ENCODE data around the gene UNC93B1.
"Not testable (repeated sequence)": the region's sequence is repeated elsewhere in the genome, so short reads cannot be mapped to it uniquely, and the experiment has no call there.

The UNC93B1 gene

DNA sequence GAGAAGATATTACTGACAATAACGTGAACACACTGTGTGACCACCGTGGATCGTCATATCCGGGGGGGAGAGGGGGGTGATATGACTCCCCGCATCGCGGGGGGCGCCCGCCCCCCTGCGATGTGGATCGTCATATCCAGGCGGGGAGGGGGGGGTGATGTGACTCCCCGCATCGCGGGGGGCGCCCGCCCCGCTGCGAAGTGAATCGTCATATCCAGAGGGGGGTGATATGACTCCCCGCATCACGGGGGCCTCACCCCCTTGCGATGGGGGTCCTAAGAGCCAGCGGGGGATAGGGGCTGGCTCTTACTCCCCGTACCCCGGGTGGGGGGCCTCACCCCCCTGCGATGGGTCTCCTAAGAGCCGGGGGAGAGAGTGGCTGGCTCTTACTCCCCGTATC, 19.9 kb downstream of the UNC93B1 start:
- TF ChIP-seq, protein P1, sequence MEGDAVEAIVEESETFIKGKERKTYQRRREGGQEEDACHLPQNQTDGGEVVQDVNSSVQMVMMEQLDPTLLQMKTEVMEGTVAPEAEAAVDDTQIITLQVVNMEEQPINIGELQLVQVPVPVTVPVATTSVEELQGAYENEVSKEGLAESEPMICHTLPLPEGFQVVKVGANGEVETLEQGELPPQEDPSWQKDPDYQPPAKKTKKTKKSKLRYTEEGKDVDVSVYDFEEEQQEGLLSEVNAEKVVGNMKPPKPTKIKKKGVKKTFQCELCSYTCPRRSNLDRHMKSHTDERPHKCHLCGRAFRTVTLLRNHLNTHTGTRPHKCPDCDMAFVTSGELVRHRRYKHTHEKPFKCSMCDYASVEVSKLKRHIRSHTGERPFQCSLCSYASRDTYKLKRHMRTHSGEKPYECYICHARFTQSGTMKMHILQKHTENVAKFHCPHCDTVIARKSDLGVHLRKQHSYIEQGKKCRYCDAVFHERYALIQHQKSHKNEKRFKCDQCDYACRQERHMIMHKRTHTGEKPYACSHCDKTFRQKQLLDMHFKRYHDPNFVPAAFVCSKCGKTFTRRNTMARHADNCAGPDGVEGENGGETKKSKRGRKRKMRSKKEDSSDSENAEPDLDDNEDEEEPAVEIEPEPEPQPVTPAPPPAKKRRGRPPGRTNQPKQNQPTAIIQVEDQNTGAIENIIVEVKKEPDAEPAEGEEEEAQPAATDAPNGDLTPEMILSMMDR (IDR thresholded peaks at IDR 0.05; ENCODE audit: low read depth, low read length, missing control alignments) = no peak
- no peak overlapping the region for H3K4me3 ChIP-seq (ENCODE audit: low read depth, low read length)
- in situ Hi-C loops (cut with HindIII; ENCODE audit: low sequenced_read_pairs) = no loop called here
- DNase-seq (ENCODE audit: low read depth) = no peak

DNA sequence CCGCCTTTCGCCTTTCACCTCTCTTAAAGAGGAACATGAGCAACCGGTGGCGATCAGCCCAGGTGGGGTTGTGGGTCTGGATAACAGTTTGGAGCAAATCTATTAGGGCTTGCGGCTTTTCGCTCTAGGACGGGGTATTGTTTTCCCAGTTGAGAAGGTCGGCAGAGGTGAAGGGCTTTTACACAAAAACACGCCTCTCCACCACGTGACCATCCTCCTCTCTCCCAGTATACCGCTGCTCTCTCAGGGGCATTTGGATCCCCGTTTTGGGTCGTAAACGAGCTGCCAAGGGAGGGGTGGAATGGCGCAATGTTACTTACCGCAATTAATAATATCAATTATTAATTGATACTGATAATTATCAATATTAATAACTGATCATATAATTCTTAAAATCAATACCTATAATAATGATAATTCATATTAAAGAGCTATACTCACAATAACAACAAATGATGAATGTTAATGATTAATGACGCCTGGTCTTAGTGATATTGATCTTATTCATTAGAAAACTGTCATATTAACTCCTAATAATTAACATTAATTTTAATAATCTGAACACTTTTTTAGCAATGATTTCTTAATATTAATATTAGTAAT, 21.5 kb downstream of the UNC93B1 start:
- H3K4me3 ChIP-seq (ENCODE audit: low read depth, low read length); DNase-seq (ENCODE audit: low read depth); in situ Hi-C loops (cut with HindIII; ENCODE audit: low sequenced_read_pairs): not testable (repeated sequence)

DNA sequence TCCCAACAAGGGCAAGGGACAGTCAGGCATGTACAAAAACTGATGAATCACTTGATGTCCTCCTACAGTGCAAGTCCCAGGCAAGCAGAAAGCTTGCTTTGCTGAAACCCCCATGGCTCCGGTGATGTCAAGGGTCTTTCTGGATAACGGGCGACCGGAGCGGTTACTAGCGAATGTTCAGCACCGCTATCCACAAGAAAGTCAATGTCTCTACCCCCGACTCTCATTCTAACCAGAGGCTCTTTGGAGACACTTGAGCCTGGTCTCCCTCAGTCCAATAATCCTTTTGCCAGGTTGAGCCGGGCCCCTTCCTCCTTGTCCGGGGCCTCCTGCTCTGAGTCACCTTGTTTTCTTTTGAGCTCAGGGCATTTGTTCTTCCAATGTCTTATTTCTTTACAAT, 22.7 kb downstream of the UNC93B1 start:
- DNase-seq (ENCODE audit: low read depth); in situ Hi-C loops (cut with HindIII; ENCODE audit: low sequenced_read_pairs); H3K4me3 ChIP-seq (ENCODE audit: low read depth, low read length): not testable (repeated sequence)

DNA sequence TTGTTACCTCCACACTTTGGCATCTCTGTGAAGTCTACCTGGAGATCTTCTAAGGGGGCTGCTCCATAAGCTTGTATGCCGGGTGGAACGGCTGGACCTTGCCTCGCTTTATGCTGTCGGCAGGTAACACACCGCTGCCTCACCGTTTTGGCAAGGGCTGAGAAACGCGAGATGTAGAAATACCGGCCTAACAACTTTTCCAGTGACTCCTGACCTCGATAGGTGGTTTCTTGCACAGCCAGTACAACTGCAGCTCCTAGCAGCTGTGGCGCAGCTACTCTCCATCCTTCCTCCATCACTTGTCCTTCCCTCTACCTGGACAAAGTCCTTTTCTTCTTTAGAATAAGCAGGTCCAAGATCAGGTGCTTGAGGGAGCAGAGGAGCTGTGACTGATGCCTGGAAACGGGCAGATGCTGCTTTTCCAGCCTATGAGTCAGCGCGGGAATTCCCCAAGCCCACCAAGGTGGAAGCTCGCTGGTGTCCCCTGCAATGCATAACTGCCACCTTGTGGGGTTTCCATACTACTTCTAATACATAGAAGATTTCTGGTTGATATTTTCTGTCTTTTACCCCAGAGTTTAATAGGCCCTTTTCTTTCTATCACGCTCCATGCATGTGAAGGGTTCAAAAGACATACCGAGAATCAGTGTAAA, 25.0 kb downstream of the UNC93B1 start:
- DNase-seq (ENCODE audit: low read depth); H3K4me3 ChIP-seq (ENCODE audit: low read depth, low read length); in situ Hi-C loops (cut with HindIII; ENCODE audit: low sequenced_read_pairs): not testable (repeated sequence)

DNA sequence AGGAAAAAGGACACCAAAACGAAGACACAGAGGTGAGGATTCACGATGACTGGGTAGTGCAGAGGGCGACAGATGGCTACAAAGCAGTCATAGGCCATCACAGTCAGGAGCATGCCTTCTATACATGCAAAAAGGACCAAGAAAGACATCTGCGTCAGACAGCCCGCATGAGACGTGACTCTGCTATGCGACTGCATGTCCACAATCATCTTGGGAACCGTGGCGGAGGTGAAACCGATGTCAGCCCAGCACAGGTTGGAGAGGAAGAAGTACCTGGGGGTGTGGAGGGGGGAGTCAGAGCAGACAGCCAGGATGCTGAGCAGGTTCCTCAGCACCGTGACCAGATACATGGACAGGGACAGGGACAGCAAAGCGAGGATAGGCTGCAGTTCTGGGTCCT, 29.2 kb downstream of the UNC93B1 start:
- H3K4me3 ChIP-seq (ENCODE audit: low read depth, low read length); in situ Hi-C loops (cut with HindIII; ENCODE audit: low sequenced_read_pairs); DNase-seq (ENCODE audit: low read depth): not testable (repeated sequence)

DNA sequence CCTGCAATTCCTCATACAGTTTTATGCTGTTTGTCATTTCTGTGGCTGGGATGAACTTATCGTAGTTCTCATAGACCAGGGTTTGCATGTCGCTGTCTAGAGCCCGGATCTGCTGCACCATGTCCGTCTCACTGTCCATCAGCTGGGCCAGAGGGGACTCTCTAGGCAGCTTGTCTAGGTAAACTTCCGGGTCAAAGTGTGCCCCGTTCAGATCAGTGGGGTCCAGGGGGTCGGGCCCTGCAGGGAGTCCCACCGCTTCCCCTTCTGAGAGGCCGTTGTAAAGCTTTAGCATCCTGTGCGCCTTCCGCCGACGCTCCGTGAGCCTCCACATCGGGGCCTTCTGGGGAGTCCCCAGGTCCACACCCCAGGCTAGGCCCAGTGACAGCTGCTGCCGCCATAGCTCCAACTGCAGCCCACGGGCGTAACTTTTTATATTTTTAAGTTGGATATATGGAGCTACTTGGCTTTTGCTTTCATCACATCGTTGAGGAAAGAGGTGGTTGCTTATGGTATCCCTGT, 38.0 kb downstream of the UNC93B1 start:
- DNase-seq (ENCODE audit: low read depth); H3K4me3 ChIP-seq (ENCODE audit: low read depth, low read length); in situ Hi-C loops (cut with HindIII; ENCODE audit: low sequenced_read_pairs): not testable (repeated sequence)

DNA sequence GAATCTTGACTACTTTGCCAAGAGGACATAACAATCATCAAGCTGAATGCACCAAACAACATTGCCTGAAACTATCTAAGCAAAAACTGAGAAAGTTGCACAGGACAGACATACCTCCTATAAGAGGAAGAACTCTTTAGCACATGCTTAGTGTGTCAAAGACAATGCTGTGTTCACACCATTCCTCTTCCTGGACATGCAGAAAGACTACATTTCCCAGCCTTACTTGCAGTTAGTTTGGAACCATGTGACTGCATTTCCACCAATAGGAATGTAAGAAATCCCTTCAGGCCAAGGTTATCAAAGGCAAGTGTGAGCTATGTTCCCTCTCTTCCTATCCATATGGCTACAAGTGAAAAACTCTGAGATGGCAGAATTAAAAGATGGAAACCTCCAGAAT, 39.2 kb downstream of the UNC93B1 start:
- H3K4me3 ChIP-seq (ENCODE audit: low read depth, low read length); in situ Hi-C loops (cut with HindIII; ENCODE audit: low sequenced_read_pairs); DNase-seq (ENCODE audit: low read depth): not testable (repeated sequence)

DNA sequence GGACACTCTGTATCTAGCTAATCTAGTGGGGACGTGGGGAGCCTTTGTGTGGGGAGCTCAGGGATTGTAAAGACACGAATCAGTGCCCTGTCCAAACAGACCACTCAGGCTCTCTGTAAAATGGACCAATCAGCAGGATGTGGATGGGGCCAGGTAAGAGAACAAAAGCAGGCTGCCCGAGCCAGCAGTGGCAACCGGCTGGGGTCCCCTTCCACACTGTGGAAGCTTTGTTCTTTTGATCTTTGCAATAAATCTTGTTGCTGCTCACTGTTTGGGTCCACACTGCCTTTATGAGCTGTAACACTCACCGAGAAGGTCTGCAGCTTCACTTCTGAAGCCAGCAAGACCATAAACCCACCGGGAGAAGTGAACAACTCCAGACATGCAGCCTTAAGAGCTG, 40.0 kb downstream of the UNC93B1 start:
- DNase-seq (ENCODE audit: low read depth); H3K4me3 ChIP-seq (ENCODE audit: low read depth, low read length); in situ Hi-C loops (cut with HindIII; ENCODE audit: low sequenced_read_pairs): not testable (repeated sequence)

DNA sequence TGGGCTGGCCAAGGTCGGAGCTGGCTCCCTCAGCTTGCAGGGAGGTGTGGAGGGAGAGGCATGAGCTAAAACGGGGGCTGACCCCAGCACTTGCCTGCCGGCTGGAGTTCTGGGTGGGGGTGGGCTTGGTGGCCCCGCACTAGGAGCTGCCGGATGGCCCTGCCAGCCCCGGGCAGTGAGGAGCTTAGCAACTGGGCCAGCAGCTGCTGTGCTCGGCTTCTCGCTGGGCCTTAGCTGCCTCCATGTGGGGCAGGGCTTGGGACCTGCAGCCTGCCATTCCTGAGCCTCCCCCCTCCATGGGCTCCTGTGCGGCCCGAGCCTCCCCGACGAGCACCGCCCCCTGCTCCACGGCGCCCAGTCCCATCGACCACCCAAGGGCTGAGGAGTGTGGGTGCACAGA, 40.7 kb downstream of the UNC93B1 start:
- H3K4me3 ChIP-seq (ENCODE audit: low read depth, low read length); DNase-seq (ENCODE audit: low read depth); in situ Hi-C loops (cut with HindIII; ENCODE audit: low sequenced_read_pairs): not testable (repeated sequence)

DNA sequence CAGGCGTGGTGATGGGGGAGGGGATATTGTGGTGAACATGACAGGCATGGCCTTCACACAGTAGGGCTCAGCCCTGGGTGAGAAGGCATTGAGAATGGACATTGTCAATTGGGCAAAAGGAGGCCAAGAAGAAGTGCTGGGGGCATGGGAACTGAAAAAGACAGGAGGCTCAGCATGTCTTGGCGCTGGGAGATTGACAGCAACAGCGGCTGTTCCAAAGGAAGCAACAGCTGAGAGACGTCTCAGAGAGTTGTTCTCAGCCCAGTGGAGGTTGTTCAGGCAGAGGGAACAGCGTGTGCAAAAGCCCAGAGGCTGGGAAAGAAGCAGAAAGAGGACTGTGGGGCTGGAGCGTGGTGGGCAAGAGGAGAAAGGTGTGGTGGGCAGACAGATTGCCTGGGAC, 47.7 kb downstream of the UNC93B1 start:
- DNase-seq (ENCODE audit: low read depth); H3K4me3 ChIP-seq (ENCODE audit: low read depth, low read length); in situ Hi-C loops (cut with HindIII; ENCODE audit: low sequenced_read_pairs): not testable (repeated sequence)

DNA sequence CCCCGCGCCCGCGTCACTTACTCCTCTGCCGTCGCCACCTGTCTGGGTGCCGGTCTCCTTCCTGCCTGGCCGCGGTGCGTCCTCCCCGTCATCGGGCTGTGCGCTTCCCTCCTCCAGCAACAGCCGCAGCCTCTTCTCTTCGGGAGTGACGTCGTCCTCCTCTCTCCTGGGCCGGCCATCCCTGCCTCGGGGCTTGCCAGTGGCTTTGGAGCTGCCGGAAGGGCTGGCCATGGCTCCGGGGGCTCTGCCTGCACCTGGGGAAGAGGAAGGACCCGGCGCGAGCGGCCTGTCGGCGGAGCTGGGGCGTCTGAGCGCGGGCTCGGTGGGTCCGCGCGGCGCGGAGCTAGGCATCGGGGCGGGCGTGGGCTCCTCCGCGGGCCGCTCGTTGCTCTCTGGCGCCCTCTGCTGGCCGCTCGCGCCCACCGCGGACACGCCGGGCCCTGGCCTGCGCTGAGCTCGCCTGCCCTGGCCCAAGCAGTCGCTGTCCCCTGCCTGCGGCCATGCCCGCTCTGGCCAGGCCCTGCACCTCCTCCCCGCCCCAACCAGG, 48.4 kb downstream of the UNC93B1 start:
- in situ Hi-C loops (cut with HindIII; ENCODE audit: low sequenced_read_pairs) = not testable (repeated sequence)
- TF ChIP-seq, protein P1 (IDR thresholded peaks at IDR 0.05; ENCODE audit: low read depth, low read length, missing control alignments) = peak; percentile 51
- peak; percentile 5 for DNase-seq (ENCODE audit: low read depth)
- H3K4me3 ChIP-seq (ENCODE audit: low read depth, low read length) = peak overlapping the region; percentile 35

DNA sequence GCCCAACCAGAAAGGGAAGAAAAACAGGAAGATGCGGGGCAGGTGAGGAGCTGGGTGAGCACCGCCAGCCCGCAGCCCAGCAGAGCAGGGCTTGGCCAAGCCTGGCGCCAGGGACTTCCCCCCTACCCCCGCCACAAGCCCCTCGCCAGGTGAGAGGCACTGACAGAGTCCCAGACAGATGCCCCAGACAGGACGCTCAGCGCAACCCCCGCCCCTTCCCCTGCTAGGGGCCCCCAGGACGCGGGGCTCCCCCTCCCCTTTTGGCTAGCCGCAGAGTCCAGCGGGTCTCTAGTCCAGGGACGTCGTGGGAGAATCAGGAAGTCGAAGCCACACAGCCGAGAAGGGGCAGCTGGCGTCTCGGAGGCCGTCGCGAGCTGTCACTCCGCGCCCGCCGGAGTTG, 48.9 kb downstream of the UNC93B1 start:
- H3K4me3 ChIP-seq (ENCODE audit: low read depth, low read length) = not testable (repeated sequence)

DNA sequence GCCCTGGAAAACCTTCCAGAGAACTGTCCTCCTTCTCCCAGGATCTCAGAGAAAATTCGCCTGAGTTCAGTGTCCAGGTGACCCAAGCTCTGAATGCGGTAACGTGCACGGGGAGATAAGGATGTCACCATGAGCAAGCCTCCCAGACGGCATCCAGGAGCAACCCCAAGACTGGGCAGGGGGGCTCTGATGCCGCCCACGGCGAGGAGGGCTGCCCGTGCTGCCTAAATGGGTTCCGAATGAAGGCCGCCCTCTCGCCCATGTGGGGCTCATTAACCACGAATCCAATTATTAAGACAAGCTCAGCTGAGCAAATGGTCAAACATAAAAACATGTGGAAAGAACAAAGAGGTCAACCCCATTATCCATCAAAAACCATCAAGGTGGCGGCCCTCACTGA, 49.6 kb downstream of the UNC93B1 start:
- H3K4me3 ChIP-seq (ENCODE audit: low read depth, low read length); DNase-seq (ENCODE audit: low read depth); in situ Hi-C loops (cut with HindIII; ENCODE audit: low sequenced_read_pairs): not testable (repeated sequence)

More for the DNA sequence above, 48.9 kb downstream of the UNC93B1 start:
- in situ Hi-C loops (cut with HindIII; ENCODE audit: low sequenced_read_pairs); DNase-seq (ENCODE audit: low read depth): not testable (repeated sequence)

DNA sequence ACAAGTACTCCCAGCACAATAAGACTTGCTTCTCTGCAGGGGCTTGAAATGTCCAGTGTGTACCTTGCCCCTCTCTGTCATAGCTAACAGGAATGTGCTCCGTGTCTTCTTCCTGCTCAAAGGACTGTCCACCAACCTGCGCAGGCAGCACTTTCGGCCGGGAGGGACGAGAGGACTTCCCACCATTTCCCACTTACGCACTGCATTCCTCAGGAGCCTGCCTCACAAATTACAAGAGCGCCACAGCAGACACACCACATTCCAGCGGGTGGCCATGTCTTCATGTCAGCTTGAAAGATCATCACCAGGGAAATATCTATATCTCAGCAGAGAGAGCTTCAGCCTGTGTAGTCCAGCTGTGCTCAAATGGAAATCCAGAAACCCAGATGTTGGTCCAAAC, 53.2 kb downstream of the UNC93B1 start:
- DNase-seq (ENCODE audit: low read depth); H3K4me3 ChIP-seq (ENCODE audit: low read depth, low read length); in situ Hi-C loops (cut with HindIII; ENCODE audit: low sequenced_read_pairs): not testable (repeated sequence)

DNA sequence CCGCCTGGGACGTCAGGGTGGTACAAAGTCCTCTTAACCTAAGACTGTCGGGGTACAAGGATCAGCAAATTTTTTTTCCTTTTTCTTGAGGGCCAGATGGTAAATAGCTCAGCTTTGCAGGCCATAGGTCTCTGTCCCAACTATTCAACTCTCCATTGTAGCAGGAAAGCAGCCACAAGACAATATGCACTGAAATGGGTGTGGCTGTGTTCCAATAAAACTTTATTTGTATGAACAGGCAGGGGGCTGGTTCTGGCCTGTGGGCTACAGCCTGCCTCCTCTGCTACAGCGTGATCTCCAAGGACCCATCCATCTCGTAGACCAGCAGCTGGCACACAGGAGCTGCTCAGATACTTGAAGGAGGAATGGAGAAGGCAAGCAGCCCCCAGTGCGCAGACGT, 56.1 kb downstream of the UNC93B1 start:
- H3K4me3 ChIP-seq (ENCODE audit: low read depth, low read length); DNase-seq (ENCODE audit: low read depth); in situ Hi-C loops (cut with HindIII; ENCODE audit: low sequenced_read_pairs): not testable (repeated sequence)
